Calu3 (cell line): ENCODE results near the gene QSOX1. TPM values are rescaled to one million over a fixed set of nuclear protein-coding genes. Genes with fewer than 3 reads are reported as not detected.

ENCODE experiments used
- BruUV-seq: library from RNA; stranded (reverse); fragments of 400-500 nt; replicated peaks from 2 replicates; lab custom pipeline; 2021; lab: Mats Ljungman, UMichigan
- CTCF ChIA-PET: fragments of 300-600 bp; sonication (Branson Sonifier 250); formaldehyde crosslinking; loops from one replicate; lab custom pipeline; 2022; ENCODE audit warnings: antibody characterized with exemption; lab: Charles Lee
- DNase-seq: peaks from one replicate; pipeline ENCODE4 v3.0.0; 2022
- H3K27ac Mint-ChIP-seq: one replicate; pipeline ENCODE4 v1.8.0; 2022; ENCODE audit warnings: mixed read lengths; ENCODE audit not compliant: unreplicated experiment
- H3K27me3 Mint-ChIP-seq: one replicate; pipeline ENCODE4 v1.8.0; 2022; ENCODE audit warnings: mixed read lengths; ENCODE audit not compliant: unreplicated experiment
- H3K36me3 Mint-ChIP-seq: one replicate; pipeline ENCODE4 v1.8.0; 2022; ENCODE audit warnings: mild to moderate bottlenecking, moderate library complexity, mixed read lengths; ENCODE audit not compliant: insufficient read depth, unreplicated experiment
- H3K4me1 Mint-ChIP-seq: one replicate; pipeline ENCODE4 v1.8.0; 2022; ENCODE audit warnings: mild to moderate bottlenecking, low read depth, mixed read lengths; ENCODE audit not compliant: unreplicated experiment
- H3K4me3 Mint-ChIP-seq: one replicate; pipeline ENCODE4 v1.8.0; 2022; ENCODE audit warnings: mild to moderate bottlenecking, low read depth, moderate library complexity, mixed read lengths; ENCODE audit not compliant: unreplicated experiment
- H3K9me3 Mint-ChIP-seq: one replicate; pipeline ENCODE4 v1.8.0; 2022; ENCODE audit warnings: low read depth, mixed read lengths; ENCODE audit not compliant: unreplicated experiment
- intact Hi-C: fragments of 100-400 bp; cut with micrococcal nuclease; formaldehyde crosslinking; loops from one replicate; pipeline ENCODE4 v1.10.0; 2022; ENCODE audit not compliant: unreplicated experiment
- total RNA-seq: library from RNA; stranded (reverse); gene quantifications from 2 replicates; pipeline ENCODE4 v1.2.3, GENCODE V29; 2022
- TF ChIP-seq, protein P1 (sequence below): fragments of 200-600 bp; IDR thresholded peaks from one replicate; pipeline ENCODE4 v1.8.0; 2022; ENCODE audit warnings: antibody characterized with exemption; ENCODE audit not compliant: unreplicated experiment

The QSOX1 gene
- total RNA-seq, 1 experiment from 2014 or later, result 462 TPM

DNA sequence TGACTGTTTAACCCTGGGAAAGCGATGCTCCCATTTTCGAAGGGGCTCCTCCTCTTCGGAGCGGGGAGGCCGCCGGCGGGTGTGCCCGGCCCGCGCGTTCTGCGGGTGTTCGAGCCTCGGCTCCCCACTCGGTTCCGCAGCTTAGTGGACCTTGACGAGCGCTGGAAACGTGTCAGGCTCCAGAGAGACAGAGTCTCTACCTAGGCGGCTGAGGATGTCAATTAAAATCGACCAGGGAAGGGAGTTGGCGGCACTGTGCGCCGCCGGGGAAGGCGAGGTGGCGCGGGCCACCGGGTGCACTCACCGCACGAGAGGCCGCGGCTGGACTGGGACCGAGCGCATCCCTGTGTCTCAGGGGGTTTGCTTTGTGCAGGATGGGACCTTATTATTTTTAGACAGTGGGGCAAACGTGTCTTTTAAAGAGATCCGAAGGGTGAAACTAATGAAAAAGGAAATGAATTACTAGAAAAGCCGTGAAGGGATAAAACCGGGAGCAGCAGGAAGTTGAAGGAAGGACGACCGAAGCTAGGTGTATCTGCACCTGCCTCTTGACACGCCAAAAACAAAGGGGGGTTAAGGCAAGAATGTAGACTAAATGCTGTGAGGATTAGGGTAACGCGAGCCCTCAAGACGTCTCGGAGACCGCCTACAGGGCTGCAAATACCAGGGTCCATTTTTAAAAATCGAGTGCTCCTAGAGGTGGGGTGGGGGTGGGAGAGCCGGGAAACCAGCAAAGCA is 81.0 kb downstream of the QSOX1 start:
- Mint-ChIP-seq H3K27me3 (peaks cover 94% of the 10 kb centered on the region), H3K9me3 (no peaks in the 10 kb centered on the region), H3K36me3 (peaks cover 17% of the 10 kb centered on the region), H3K4me1 (peaks cover 22% of the 10 kb centered on the region), H3K27ac (no peak overlapping the region), H3K4me3 (peak overlapping the region; percentile 71)
- intact Hi-C loops, result no loop called here
- TF ChIP-seq, protein P1, sequence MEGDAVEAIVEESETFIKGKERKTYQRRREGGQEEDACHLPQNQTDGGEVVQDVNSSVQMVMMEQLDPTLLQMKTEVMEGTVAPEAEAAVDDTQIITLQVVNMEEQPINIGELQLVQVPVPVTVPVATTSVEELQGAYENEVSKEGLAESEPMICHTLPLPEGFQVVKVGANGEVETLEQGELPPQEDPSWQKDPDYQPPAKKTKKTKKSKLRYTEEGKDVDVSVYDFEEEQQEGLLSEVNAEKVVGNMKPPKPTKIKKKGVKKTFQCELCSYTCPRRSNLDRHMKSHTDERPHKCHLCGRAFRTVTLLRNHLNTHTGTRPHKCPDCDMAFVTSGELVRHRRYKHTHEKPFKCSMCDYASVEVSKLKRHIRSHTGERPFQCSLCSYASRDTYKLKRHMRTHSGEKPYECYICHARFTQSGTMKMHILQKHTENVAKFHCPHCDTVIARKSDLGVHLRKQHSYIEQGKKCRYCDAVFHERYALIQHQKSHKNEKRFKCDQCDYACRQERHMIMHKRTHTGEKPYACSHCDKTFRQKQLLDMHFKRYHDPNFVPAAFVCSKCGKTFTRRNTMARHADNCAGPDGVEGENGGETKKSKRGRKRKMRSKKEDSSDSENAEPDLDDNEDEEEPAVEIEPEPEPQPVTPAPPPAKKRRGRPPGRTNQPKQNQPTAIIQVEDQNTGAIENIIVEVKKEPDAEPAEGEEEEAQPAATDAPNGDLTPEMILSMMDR, result no peak
- CTCF ChIA-PET, result interaction anchor here (0.7 kb wide), 1 partner anchor 176 kb away, joined by 3 read pairs; no protein-coding TSS in a partner anchor
- no TSS peak for BruUV-seq
- no peak for DNase-seq

DNA sequence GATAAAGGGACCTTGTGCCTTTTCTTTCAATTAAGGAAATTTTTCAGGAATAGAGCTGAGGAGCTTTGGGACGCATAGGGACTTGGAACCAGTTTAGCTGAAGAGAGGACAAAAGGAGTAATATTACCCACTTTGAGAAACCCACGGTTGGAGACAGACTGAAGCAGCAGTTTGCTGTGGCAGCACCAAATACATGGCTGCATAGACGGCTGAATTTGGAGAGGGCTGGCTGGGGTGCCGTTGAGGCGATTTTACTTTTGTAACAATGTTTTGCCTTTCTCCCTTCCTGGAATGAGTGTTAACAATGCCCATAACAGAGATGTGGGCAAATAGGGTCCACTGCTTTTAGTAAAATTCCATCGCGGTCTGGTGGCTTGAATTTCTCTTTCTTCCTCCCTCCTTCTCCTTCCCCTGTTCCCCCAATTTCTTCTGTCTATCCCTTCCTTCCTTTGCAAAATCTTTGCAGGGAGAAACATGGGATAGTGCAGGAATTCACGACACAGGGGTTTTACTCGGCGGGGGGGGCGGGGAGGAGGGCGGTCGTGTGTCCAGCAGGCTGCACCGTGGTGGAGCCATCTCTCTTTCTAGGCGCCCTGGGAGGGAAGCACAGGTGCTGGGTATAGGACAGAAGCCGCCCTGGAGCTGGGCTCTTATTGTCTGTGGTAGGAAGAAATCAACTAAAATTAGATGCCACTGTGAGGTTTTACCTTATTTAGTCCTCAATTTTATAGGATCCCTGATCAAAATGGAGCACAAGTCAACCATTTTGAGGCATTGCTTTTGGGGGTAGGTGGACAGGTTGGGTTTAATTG is 82.2 kb downstream of the QSOX1 start:
- CTCF ChIA-PET, result no interaction called here
- no peak for DNase-seq
- H3K36me3 Mint-ChIP-seq, result peaks cover 6% of the 10 kb centered on the region
- H3K4me1 Mint-ChIP-seq, result peaks cover 22% of the 10 kb centered on the region
- TF ChIP-seq, protein P1, result no peak
- no TSS peak for BruUV-seq
- no peak overlapping the region for H3K27ac Mint-ChIP-seq
- H3K4me3 Mint-ChIP-seq, result no peak overlapping the region
- intact Hi-C loops, result no loop called here
- H3K27me3 Mint-ChIP-seq, result peaks cover 100% of the 10 kb centered on the region
- no peaks in the 10 kb centered on the region for H3K9me3 Mint-ChIP-seq

DNA sequence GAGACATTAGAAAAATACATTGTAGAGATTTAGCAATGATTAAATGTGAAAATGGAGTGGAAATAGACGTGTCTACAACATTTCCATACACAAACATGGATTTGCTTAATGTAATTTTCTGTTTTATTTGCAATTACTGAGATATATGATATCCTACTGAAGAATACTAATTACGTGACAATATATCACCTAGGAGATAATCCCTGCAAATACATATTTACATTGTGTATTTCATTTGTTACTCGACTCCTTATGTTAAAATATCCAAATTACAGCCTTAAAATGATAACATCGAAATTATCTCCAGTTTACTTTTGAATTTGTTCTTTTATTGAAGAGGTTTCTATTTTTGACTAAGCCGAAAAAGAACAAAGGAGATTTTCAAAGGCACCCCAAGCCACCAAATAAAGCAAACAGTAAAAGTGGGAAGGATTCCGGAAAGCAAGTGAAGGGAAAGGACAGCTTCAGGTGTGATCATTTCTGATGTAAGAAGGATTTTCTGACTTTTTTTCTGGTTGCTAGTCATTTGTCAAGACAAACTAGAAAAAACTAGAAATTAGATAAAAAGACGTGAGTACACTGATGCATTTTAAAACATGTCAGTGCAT is 83.3 kb downstream of the QSOX1 start:
- CTCF ChIA-PET, result no interaction called here
- H3K36me3 Mint-ChIP-seq, result peaks cover 6% of the 10 kb centered on the region
- peaks cover 100% of the 10 kb centered on the region for H3K27me3 Mint-ChIP-seq
- H3K9me3 Mint-ChIP-seq, result no peaks in the 10 kb centered on the region
- H3K4me1 Mint-ChIP-seq, result peaks cover 22% of the 10 kb centered on the region
- no peak overlapping the region for H3K27ac Mint-ChIP-seq
- H3K4me3 Mint-ChIP-seq, result no peak overlapping the region
- TF ChIP-seq, protein P1, result no peak
- no peak for DNase-seq
- intact Hi-C loops, result no loop called here
- no TSS peak for BruUV-seq

DNA sequence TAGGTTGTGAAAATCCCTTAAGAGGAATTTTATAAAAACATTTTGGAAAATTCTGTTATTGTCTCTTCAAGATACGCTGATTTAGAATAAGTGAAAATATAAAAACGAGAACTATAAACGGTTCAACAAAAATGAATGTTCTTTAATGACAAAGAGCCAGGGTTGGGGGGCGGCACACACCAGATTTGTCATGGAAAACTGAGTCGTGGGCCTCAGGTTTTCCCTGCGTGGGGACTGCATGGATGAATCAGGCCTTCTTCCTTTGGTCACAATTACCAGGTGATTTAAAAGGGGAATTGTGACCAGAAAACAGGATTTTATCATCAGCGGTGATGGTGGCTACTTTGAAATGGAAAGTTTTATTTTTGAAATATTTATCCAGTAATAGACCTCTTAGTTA is 84.0 kb downstream of the QSOX1 start:
- H3K4me1 Mint-ChIP-seq, result peaks cover 22% of the 10 kb centered on the region
- BruUV-seq, result no TSS peak
- no peak for DNase-seq
- no peaks in the 10 kb centered on the region for H3K9me3 Mint-ChIP-seq
- H3K4me3 Mint-ChIP-seq, result no peak overlapping the region
- intact Hi-C loops, result no loop called here
- H3K27ac Mint-ChIP-seq, result no peak overlapping the region
- TF ChIP-seq, protein P1, result no peak
- peaks cover 6% of the 10 kb centered on the region for H3K36me3 Mint-ChIP-seq
- CTCF ChIA-PET, result interaction anchor here (0.6 kb wide), 1 partner anchor 189 kb away, joined by 4 read pairs; no protein-coding TSS in a partner anchor
- peaks cover 93% of the 10 kb centered on the region for H3K27me3 Mint-ChIP-seq
